ENCODE data around the gene ICAM4. TPM values are rescaled to one million over a fixed set of nuclear protein-coding genes. Genes with fewer than 3 reads are reported as not detected.

The ICAM4 gene, protein sequence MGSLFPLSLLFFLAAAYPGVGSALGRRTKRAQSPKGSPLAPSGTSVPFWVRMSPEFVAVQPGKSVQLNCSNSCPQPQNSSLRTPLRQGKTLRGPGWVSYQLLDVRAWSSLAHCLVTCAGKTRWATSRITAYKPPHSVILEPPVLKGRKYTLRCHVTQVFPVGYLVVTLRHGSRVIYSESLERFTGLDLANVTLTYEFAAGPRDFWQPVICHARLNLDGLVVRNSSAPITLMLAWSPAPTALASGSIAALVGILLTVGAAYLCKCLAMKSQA
- 8.0 and 8.1 TPM in 2 replicates for total RNA-seq

GRCh38 chr19:10286803-10287737, at the start of gene ICAM4:
ICAM4 (plus strand) TSS chr19:10286955; CDS start chr19:10287013, 58 bp downstream.

DNA sequence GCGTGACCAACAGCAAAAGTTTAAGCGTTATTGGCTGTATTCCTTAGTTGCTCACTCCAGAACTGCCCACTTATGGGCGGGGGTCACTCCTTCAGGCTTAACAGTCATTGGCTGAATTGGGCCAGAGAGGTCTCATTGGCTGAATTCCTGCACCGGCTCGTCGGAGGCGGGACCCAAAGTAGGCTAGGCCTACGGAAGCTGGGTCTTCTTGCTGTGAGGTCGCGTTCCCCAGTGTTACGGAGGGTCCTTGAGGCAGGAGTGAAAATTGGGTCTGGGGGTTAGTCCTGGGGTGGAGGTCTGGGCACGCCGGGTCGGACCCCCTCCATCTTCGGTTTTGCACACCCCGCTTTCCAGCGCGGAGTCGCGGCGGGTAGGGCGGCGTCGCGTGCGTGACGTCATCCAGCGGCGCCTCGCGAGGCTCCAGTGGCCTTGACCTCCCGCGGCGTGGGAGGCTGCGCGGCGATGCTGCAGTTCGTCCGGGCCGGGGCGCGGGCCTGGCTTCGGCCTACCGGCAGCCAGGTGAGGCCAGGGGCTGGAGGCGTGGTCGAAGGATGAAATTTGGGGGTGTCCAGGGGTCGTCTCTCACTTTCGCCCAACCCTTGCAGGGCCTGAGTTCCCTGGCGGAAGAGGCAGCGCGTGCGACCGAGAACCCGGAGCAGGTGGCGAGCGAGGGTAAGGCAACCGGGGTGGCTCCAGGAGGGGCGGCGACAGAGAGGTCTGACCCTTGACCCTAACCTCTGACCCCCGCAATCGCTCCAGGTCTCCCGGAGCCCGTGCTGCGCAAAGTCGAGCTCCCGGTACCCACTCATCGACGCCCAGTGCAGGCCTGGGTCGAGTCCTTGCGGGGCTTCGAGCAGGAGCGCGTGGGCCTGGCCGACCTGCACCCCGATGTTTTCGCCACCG, 34.7 kb upstream of the ICAM4 start, which contains the start of gene MRPL4:
Gene MRPL4, plus strand, starts transcription at position 423 of the 903 bp plus-strand sequence. Its CDS starts 40 bp downstream, at position 463.

GRCh38 chr19:10270616-10271394, 15.9 kb upstream of the ICAM4 start, which contains the start of gene ICAM1:
ICAM1 (plus strand) TSS chr19:10271120; CDS start chr19:10271160, 40 bp downstream.

DNA sequence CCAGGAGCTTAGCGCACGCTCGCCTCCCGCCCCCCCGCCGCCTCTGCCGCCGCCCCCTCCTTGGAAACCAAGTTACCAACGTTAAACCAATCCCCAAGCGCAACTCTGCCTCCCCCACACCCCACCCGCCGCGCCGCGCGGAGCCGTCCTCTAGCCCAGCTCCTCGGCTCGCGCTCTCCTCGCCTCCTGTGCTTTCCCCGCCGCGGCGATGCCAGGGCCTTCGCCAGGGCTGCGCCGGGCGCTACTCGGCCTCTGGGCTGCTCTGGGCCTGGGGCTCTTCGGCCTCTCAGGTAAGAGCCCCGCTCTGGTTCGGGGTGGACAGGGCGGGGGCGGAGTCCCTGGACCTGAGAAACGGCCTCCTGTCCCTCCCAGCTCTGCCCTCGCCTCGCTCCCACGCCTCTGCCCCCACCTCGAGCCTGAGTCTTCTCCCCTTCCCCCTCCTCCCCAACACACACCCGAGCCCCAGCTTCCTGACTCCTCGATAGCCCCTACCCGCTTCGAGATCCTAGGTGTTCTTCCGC, 3.1 kb downstream of the ICAM4 start, which contains the start of gene ICAM5:
Gene ICAM5, plus strand, starts transcription at position 117 of the 521 bp plus-strand sequence. Its CDS starts 92 bp downstream, at position 209.

GRCh38 chr19:10309423-10309822, 22.7 kb downstream of the ICAM4 start, which contains the start of gene ZGLP1:
ZGLP1 (minus strand) TSS chr19:10309815.

DNA sequence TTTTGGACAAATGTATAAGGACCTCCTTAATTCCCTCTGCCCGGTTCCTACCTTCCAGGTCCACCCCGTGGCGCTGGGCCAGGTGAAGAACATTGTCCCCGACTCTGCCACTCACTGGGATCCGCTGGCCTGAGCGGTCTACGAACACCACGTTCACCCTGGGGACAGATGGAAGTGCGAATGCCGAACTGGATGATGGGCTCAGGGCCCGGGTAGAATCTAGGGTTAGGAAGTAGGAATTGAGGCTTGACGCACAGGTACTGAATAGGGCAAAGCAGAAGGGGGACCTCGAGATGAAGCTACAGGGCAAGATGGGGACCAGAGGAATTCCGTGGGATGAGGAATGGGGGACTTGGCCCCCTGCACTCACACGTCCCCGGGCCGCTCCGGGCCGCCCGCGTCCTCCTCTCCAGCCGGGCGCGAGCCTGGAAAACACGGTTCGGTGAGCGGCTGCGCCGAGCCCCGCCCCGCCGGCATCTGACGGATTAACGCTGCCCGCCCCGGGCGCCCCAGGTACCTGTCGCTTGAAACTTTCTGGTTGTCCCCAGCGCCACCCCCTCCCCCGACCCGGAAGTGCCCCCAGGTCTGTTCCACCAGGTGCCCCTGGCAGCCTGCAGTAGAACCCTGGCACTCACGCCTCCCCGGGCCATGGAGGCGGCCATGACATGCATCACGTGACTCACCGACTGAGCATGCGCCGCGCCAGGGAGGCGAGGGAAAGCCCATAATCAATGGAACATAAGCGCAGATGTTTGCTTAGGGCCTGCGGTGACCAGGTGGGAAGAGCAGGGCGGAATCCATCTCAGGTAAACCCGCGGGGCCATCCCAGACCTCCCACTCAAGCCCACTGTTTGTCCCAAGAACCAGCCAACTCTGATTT, 28.8 kb downstream of the ICAM4 start, which contains the start of gene FDX2:
Gene FDX2, minus strand, starts transcription at position 681 of the 880 bp plus-strand sequence. Its CDS starts 19 bp downstream, at position 662.

GRCh38 chr19:10332965-10333757, 46.4 kb downstream of the ICAM4 start, which contains the start of gene RAVER1:
RAVER1 (minus strand) TSS chr19:10333529; CDS start chr19:10333507, 22 bp downstream.

Other genes with a start within 250 kb of the ICAM4 start
- gene SHFL, start 200.6 kb upstream of the ICAM4 start, total RNA-seq, result 6.9 and 9.8 TPM in 2 replicates
- gene ANGPTL6, start 184.3 kb upstream of the ICAM4 start, total RNA-seq, result 0.14 TPM in 1 of 2 replicates, not detected in the other
- gene PPAN, start 180.6 kb upstream of the ICAM4 start, total RNA-seq, result 41.8 and 53.1 TPM in 2 replicates
- 3.5 and 3.7 TPM in 2 replicates for gene P2RY11, start 175.3 kb upstream of the ICAM4 start, total RNA-seq
- gene EIF3G, start 167.1 kb upstream of the ICAM4 start, total RNA-seq, result 231 and 254 TPM in 2 replicates
- gene DNMT1, start 92.0 kb upstream of the ICAM4 start, total RNA-seq, result 76.6 and 103 TPM in 2 replicates
- 2.4 and 4.9 TPM in 2 replicates for gene S1PR2, start 55.6 kb upstream of the ICAM4 start, total RNA-seq
- gene MRPL4, start 34.7 kb upstream of the ICAM4 start, total RNA-seq, result 130 and 141 TPM in 2 replicates
- gene ICAM1, start 15.8 kb upstream of the ICAM4 start, total RNA-seq, result 2.8 and 3.2 TPM in 2 replicates
- 3.6 and 4.9 TPM in 2 replicates for gene ICAM5, start 3.0 kb downstream of the ICAM4 start, total RNA-seq
- 0.28 and 0.85 TPM in 2 replicates for gene ZGLP1, start 22.9 kb downstream of the ICAM4 start, total RNA-seq
- 33.3 and 40.1 TPM in 2 replicates for gene FDX2, start 29.1 kb downstream of the ICAM4 start, total RNA-seq
- 18.6 and 32.0 TPM in 2 replicates for gene RAVER1, start 46.6 kb downstream of the ICAM4 start, total RNA-seq
- gene ICAM3, start 52.7 kb downstream of the ICAM4 start, total RNA-seq, result 0.74 and 2.9 TPM in 2 replicates
- gene TYK2, start 93.6 kb downstream of the ICAM4 start, total RNA-seq, result 53.0 and 70.7 TPM in 2 replicates
- 154 and 166 TPM in 2 replicates for gene CDC37, start 116.6 kb downstream of the ICAM4 start, total RNA-seq
- gene PDE4A, start 133.6 kb downstream of the ICAM4 start, total RNA-seq, result 0.09 and 0.71 TPM in 2 replicates
- 48.5 and 52.1 TPM in 2 replicates for gene KEAP1, start 216.4 kb downstream of the ICAM4 start, total RNA-seq
- 3.3 TPM in 2 replicates for gene S1PR5, start 230.5 kb downstream of the ICAM4 start, total RNA-seq

Measured in airway epithelial cell (primary cell).